Osteoblast (primary cell): Measurements from ENCODE around the gene SPX. TPM values are rescaled to one million over a fixed set of nuclear protein-coding genes. Genes with fewer than 3 reads are reported as not detected.

ENCODE experiments used
- DNase-seq: peaks from one replicate; pipeline ENCODE4 v3.0.0; 2011; ENCODE audit warnings: low spot score, mixed read lengths; ENCODE audit not compliant: insufficient read length; ENCODE audit errors: missing footprints
- H2AFZ ChIP-seq: 2 replicates; pipeline ENCODE4 v1.6.0; 2011; ENCODE audit warnings: mild to moderate bottlenecking, low read length
- H3K27ac ChIP-seq: 2 replicates; pipeline ENCODE4 v1.5.1; 2011; ENCODE audit warnings: mild to moderate bottlenecking, low read depth, low read length, moderate library complexity
- H3K27me3 ChIP-seq: 2 replicates; pipeline ENCODE4 v1.6.0; 2012; ENCODE audit warnings: mild to moderate bottlenecking, control low read depth, inconsistent platforms, low read length, moderate library complexity; ENCODE audit not compliant: insufficient read depth
- H3K36me3 ChIP-seq: 2 replicates; pipeline ENCODE4 v1.5.1; 2011; ENCODE audit warnings: mild to moderate bottlenecking, low read length, control low read depth, moderate library complexity; ENCODE audit not compliant: insufficient read depth
- H3K4me1 ChIP-seq: 2 replicates; pipeline ENCODE4 v1.5.1; 2011; ENCODE audit warnings: mild to moderate bottlenecking, low read length, control low read depth, moderate library complexity; ENCODE audit not compliant: insufficient read depth
- H3K4me2 ChIP-seq: 2 replicates; pipeline ENCODE4 v1.6.0; 2011; ENCODE audit warnings: mild to moderate bottlenecking, low read length; ENCODE audit not compliant: insufficient read depth
- H3K4me3 ChIP-seq: fragments of 200-600 bp; sonication (generic); 3 replicates; pipeline ENCODE4 v1.5.1; 2012; ENCODE audit warnings: mild to moderate bottlenecking, low read length, inconsistent platforms; ENCODE audit not compliant: insufficient read depth
- H3K79me2 ChIP-seq: 2 replicates; pipeline ENCODE4 v1.6.0; 2012; ENCODE audit warnings: mild to moderate bottlenecking, low read length, control low read depth, inconsistent platforms; ENCODE audit not compliant: insufficient read depth
- H3K9me3 ChIP-seq: 2 replicates; pipeline ENCODE4 v1.5.1; 2011; ENCODE audit warnings: low read depth, low read length, control low read depth
- H4K20me1 ChIP-seq: 2 replicates; pipeline ENCODE4 v1.6.0; 2012; ENCODE audit warnings: mild to moderate bottlenecking, low read length, control low read depth; ENCODE audit not compliant: insufficient read depth
- CTCF ChIP-seq: IDR thresholded peaks from 2 replicates; pipeline ENCODE4 v1.5.1; 2011; ENCODE audit warnings: mild to moderate bottlenecking, low read depth, low read length, moderate library complexity; ENCODE audit errors: extremely low read depth
- total RNA-seq: library from RNA; depleted of rRNA; stranded (reverse); fragments of >200 nt; gene quantifications from 2 replicates; pipeline ENCODE4 v1.2.3, GENCODE V29; 2012

Gene SPX
- total RNA-seq: 1.2 and 2.9 TPM in 2 replicates

- Histone ChIP-seq H3K27me3 (peaks cover 13% of the 10 kb centered on the region), H3K79me2 (no peaks in the 10 kb centered on the region), H3K4me3 (peak within 1 kb of the TSS; percentile 75), H2AFZ (peak within 1 kb of the TSS; percentile 87), H3K27ac (no peak within 1 kb of the TSS), H3K36me3 (no peaks in the 10 kb centered on the region), H3K4me2 (peak within 1 kb of the TSS; percentile 88), H3K4me1 (peaks cover 9% of the 10 kb centered on the region), H3K9me3 (no peaks in the 10 kb centered on the region), H4K20me1 (no peaks in the 10 kb centered on the region)
- no peak for DNase-seq
- no peak for TF ChIP-seq CTCF
Measured at GRCh38 chr12:21526053-21526452, at the start of gene SPX. Gene SPX, plus strand, starts transcription at chr12:21526296. Its CDS starts 177 bp downstream, at chr12:21526473.

GRCh38 chr12:21476949-21477348 lies 49.1 kb upstream of the SPX start:
- H3K36me3 ChIP-seq: peaks cover 69% of the 10 kb centered on the region
- no peaks in the 10 kb centered on the region for H4K20me1 ChIP-seq
- peak overlapping the region; percentile 29 for H3K4me2 ChIP-seq
- DNase-seq: peak; percentile 88
- H3K79me2 ChIP-seq: peaks cover 2% of the 10 kb centered on the region
- H3K4me1 ChIP-seq: no peaks in the 10 kb centered on the region
- H2AFZ ChIP-seq: no peak overlapping the region
- H3K27ac ChIP-seq: peak overlapping the region; percentile 50
- H3K27me3 ChIP-seq: no peaks in the 10 kb centered on the region
- TF ChIP-seq CTCF: no peak
- no peak overlapping the region for H3K4me3 ChIP-seq
- H3K9me3 ChIP-seq: no peaks in the 10 kb centered on the region

- Histone ChIP-seq H3K4me1 (no peaks in the 10 kb centered on the region), H3K4me3 (no peak overlapping the region), H3K27me3 (no peaks in the 10 kb centered on the region), H3K79me2 (peaks cover 2% of the 10 kb centered on the region), H3K9me3 (no peaks in the 10 kb centered on the region), H3K27ac (no peak overlapping the region), H4K20me1 (no peaks in the 10 kb centered on the region), H3K36me3 (peaks cover 68% of the 10 kb centered on the region), H2AFZ (no peak overlapping the region), H3K4me2 (no peak overlapping the region)
- no peak for TF ChIP-seq CTCF
- no peak for DNase-seq
Measured at GRCh38 chr12:21478756-21479455, 47.2 kb upstream of the SPX start.

GRCh38 chr12:21483531-21483930 lies 42.6 kb upstream of the SPX start:
- DNase-seq: no peak
- Histone ChIP-seq H3K9me3 (no peaks in the 10 kb centered on the region), H3K4me2 (no peak overlapping the region), H3K4me3 (no peak overlapping the region), H3K27me3 (no peaks in the 10 kb centered on the region), H3K4me1 (no peaks in the 10 kb centered on the region), H3K36me3 (peaks cover 53% of the 10 kb centered on the region), H3K27ac (no peak overlapping the region), H3K79me2 (peaks cover 7% of the 10 kb centered on the region), H4K20me1 (no peaks in the 10 kb centered on the region), H2AFZ (no peak overlapping the region)
- TF ChIP-seq CTCF: no peak
